GM18508 (cell line): ENCODE results near the gene HCLS1.

ENCODE experiments used
- ATAC-seq: cut with Tn5 transposase; IDR thresholded peaks from one replicate; pipeline ENCODE4 v1.9.1; 2021; ENCODE audit warnings: moderate number of reproducible peaks; ENCODE audit not compliant: insufficient read depth, unreplicated experiment

HCLS1 gene

GRCh38 chr3:121658716-121659435 lies 1.8 kb downstream of the HCLS1 start:
- ATAC-seq = no peak

- peak; percentile 84 for ATAC-seq
Measured at GRCh38 chr3:121654493-121655385, 6.0 kb downstream of the HCLS1 start.

GRCh38 chr3:121651684-121652083 lies 9.0 kb downstream of the HCLS1 start:
- no peak for ATAC-seq

- no peak for ATAC-seq
Measured at GRCh38 chr3:121649645-121650044, 11.1 kb downstream of the HCLS1 start.

- ATAC-seq = no peak
Measured at GRCh38 chr3:121648219-121648958, 12.3 kb downstream of the HCLS1 start.

GRCh38 chr3:121645054-121645453 lies 15.6 kb downstream of the HCLS1 start:
- no peak for ATAC-seq

- no peak for ATAC-seq
Measured at GRCh38 chr3:121642601-121643314, 17.9 kb downstream of the HCLS1 start.

GRCh38 chr3:121641127-121641526 lies 19.6 kb downstream of the HCLS1 start:
- no peak for ATAC-seq

GRCh38 chr3:121637922-121638321 lies 22.8 kb downstream of the HCLS1 start:
- ATAC-seq = no peak

GRCh38 chr3:121630355-121630754 lies 30.3 kb downstream of the HCLS1 start:
- no peak for ATAC-seq

- no peak for ATAC-seq
Measured at GRCh38 chr3:121629601-121630000, 31.1 kb downstream of the HCLS1 start.

GRCh38 chr3:121627622-121628021 lies 33.1 kb downstream of the HCLS1 start:
- no peak for ATAC-seq

- no peak for ATAC-seq
Measured at GRCh38 chr3:121627211-121627610, 33.5 kb downstream of the HCLS1 start.

- no peak for ATAC-seq
Measured at GRCh38 chr3:121626495-121626894, 34.2 kb downstream of the HCLS1 start.

- ATAC-seq = no peak
Measured at GRCh38 chr3:121624147-121624899, 36.4 kb downstream of the HCLS1 start.

GRCh38 chr3:121621491-121621890 lies 39.2 kb downstream of the HCLS1 start:
- no peak for ATAC-seq

- no peak for ATAC-seq
Measured at GRCh38 chr3:121619691-121620090, 41.0 kb downstream of the HCLS1 start.

GRCh38 chr3:121606106-121606505 lies 54.6 kb downstream of the HCLS1 start:
- ATAC-seq = no peak

GRCh38 chr3:121604759-121605158 lies 55.9 kb downstream of the HCLS1 start:
- no peak for ATAC-seq
